Ureter (tissue), 1 donor: Measurements from ENCODE around the gene SPO11. TPM values are rescaled to one million over a fixed set of nuclear protein-coding genes. Genes with fewer than 3 reads are reported as not detected.

Experiments
- DNase-seq: peaks from one replicate; pipeline ENCODE4 v3.0.0-alpha.2; 2020; ENCODE audit warnings: low spot score
- total RNA-seq: library from RNA; stranded (reverse); gene quantifications from one replicate; pipeline ENCODE4 v1.2.4, GENCODE V29; 2023
- donor health status: DM: yes; HTN: yes; CAD: no.

The SPO11 gene
- total RNA-seq, 1 donor from 2014 or later: not detected

- no peak for DNase-seq
Observed at GRCh38 chr20:57310821-57311514, 18.6 kb upstream of the SPO11 start.

DNA sequence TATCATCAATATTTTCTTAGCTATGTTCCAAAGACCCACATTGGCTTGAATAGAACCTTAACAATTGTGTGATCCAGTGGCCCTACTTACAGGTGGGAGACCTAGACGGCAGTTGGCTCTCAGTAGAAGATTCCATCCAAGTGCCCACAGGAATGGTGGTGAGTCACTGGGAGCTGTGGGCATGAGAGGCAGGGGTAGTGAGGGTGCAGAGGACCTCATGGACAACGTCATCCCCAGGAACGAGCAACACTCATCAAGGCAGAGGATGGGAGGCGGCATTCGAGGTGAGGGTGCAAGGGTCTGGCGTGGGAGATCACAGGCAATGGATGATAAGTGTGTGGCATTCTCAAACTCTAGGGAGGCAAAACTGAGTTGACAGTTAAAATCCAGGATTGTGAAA is 17.5 kb upstream of the SPO11 start:
- DNase-seq: no peak

DNA sequence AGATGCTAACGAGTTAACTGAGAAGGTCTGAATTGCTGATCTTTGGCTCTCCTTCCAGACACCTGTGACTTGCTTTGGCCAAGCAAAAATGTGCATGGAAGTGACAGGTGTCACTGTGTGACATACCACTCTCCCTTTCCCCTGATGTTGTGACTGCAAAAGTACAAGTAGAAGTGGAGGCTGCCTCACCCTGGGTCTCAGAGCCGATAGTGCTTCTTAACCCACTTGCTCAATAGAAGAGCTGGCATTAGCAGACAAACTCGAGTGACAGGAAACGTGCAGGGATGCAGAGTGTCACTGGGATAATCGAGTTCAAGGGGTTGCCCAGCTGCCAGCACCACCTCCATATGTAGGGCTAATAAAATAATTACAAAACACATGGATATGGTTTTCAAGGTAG is 16.4 kb upstream of the SPO11 start:
- DNase-seq: no peak

DNA sequence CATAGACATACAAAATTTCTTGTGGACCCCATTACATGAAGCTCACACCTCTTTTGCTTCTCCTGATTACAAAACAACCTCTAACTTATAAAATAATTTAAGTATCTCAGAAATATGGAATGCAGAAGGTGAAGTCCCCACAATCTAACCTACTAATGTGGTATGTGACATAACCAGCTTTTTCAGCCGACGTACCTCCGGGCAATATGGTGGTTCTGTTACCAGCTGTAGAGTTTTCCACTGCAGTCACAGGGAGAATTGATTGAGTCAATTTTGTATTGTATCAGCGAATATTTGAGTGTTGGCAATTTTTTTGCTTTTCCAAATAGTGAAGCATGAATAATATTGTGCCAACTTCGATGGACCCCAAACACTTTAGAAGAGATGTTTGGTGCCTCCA is 15.7 kb upstream of the SPO11 start:
- DNase-seq: no peak

DNA sequence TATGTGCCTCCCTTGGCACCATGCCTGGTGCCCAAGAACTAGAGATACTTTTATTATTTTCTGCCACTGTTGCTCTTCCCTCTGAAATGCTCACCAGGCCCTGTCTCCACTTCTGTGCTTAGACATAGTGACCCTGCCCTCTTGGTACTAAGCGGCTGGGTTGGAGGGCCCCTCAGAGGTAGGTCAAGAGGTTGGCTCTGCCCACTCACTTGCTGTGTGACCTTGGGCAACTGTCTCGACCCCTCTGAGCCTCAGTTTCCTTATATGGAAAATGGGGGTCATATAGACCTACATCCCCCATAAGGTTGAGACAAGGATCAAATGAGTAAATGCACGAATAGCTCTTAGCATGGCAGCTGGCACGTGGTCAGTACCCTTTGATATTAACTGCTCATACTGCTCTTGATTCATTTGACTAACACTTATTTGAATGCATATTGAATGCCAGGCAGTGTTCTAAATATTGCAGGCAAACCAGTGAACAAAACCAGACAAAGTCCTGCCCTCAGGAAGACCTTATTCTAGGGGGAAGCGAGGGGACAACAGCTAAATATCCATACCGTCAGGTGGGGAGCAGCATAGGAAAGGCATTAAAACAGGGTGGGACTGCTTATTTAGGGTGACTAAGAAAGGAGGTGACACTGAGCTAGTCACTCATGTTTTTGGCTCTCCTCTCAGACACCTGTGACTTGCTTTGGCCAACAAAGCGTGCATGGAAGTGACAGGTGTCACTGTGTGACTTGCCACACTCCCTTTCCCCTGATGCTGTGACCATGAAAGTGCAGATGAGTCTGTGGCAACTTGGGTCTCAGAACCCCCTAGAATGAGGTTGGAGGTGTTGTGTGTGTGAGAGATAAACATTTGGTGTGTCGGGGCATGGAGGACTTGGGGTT is 14.3 kb upstream of the SPO11 start:
- DNase-seq: no peak

DNA sequence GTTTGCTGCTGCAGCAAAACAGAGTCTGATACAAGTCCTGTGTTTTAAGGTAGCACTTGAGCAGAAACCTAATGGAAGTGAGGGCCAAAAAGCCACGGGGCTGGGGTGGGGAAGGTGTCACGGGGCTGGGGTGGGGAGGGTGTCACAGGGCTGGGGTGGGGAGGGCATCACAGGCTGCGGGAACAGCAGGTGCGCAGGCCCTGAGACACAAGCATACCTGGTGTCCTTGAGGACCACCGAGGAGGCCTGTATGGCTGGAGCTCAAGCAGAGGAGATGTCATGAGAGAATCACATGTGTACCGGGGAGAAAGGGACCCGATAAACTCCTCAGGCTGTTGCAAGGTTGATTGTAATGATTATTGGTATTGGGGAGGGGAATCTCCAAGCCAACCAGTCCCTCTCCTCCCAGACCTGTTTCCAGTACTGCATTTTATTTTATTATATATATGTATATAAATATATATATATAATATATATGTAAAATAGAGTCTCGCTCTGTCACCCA is 13.6 kb upstream of the SPO11 start:
- no peak for DNase-seq

DNA sequence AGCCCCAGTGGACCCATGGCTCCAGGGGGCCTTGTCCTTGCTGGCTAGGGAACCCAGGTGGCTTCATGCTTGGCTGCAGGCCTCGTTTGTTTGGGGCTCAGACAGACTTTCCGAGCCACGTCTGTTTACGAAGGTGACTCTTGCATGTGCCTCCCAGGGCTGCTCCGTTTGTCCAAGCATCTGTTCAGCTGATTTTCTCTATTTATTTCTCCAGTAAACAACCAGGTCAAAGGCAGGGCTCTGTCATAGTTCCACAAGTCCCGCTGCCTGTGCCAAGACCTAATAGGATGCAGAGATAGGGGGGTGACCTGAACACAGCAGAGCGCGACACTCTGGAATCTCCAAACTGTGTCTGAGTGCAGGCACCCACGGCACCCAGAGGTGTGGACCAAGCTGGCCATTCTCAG is 12.8 kb upstream of the SPO11 start:
- no peak for DNase-seq

GRCh38 chr20:57317316-57317788 is 12.3 kb upstream of the SPO11 start:
- DNase-seq: no peak

DNA sequence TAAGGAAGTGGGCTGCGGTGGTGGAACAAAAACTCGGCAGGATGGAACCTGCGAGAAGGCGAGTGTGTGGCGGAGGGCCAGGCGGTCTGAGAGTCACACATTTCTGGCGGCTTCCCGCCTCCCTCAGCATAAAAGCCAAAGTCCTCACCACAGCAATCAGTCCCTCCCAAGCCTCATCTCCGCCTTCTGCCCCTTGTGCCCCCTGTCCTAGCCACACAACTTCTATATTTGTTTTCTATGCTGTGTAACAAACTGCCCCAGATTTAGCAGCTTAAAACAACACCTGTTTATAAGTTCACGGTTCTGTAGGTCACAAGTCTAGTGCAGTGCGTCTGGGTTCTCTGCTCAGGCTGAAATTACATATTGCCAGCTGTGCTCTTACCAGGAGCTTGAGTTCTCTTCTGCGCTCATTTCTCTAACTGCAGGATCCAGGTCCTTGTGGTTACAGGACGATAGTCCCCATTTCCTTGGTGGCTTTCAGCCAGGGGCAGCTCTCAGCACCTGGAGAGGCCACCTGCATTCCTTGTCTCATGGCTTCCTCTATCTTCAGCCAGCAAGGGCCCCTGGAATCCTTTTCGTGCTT is 11.7 kb upstream of the SPO11 start:
- DNase-seq: no peak

DNA sequence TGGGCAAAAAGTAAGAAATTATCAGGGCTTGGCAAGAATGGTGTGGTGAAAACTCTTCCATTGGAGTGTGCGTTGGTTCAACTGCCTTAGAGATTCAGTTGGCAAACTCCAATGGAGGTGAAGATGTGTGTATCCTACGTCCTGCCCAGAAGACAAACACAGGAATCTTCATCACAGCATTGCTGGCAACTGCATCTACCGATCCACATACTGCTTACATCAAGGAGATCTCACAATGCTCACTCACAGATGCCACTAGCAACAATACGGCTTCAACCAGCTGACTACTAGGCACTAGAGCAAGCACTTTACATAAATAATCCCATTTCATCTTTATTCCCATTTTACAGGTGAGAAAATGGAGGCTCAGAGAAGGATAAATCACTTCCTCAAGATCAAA is 10.0 kb upstream of the SPO11 start:
- DNase-seq: no peak

DNA sequence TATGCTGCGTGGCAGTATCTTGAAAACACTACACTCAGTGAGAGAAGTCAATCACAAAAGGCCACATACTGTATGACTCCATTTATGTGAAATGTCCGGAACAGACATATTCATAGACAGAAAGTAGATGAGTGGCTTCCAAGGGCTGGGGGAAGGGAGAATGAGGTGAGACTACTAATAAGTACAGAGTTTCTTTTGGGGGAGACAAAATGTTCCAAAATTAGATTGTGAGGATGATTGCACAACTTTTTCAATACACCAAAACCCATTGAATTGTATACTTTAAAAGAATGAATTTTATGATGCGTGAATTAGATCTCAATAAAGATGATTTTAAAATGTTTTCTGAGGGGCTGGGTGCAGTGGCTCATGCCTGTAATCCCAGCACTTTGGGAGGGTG is 9.2 kb upstream of the SPO11 start:
- no peak for DNase-seq

DNA sequence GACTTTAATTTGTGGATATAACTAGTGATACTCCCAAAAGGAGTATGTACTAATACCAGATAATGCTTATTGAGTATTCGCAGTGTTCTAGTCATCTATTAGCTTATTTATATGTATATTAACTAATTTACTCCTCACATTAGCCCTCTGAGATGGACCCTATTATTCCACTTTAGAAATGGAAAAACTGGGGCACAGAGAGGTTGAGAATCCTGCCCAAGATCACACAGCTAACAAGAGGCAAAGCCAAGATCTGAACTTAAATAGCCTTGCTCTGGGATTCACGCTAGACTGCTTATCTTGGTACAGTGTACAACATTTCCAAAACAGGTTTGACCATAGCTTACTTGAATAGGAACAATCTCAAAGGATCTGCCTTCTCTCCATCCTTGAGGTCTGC is 8.5 kb upstream of the SPO11 start:
- DNase-seq: no peak

GRCh38 chr20:57322476-57322875 is 7.1 kb upstream of the SPO11 start:
- DNase-seq: no peak

DNA sequence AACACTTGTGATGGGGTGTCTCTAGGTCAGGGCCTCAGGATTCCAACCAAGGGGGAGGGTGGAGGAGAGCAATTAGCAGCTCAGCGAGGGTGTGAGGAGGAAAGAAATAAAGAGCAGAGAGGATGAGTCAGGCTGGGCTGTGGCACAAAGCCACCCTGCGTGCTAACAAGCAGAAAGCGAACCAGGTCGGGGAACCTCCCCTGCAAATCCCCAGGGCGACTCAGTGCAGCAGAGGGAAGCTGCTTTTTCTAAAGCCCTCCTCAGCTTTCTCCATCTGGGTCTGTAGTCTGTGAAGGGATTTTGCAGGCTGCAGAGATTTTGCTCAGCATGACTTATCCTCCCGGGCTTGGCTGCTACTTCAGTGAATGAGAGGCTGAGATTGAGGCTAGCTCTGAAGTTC is 6.6 kb upstream of the SPO11 start:
- DNase-seq: peak; percentile 58

- DNase-seq: no peak
Observed at GRCh38 chr20:57325632-57326356, 3.8 kb upstream of the SPO11 start.

DNA sequence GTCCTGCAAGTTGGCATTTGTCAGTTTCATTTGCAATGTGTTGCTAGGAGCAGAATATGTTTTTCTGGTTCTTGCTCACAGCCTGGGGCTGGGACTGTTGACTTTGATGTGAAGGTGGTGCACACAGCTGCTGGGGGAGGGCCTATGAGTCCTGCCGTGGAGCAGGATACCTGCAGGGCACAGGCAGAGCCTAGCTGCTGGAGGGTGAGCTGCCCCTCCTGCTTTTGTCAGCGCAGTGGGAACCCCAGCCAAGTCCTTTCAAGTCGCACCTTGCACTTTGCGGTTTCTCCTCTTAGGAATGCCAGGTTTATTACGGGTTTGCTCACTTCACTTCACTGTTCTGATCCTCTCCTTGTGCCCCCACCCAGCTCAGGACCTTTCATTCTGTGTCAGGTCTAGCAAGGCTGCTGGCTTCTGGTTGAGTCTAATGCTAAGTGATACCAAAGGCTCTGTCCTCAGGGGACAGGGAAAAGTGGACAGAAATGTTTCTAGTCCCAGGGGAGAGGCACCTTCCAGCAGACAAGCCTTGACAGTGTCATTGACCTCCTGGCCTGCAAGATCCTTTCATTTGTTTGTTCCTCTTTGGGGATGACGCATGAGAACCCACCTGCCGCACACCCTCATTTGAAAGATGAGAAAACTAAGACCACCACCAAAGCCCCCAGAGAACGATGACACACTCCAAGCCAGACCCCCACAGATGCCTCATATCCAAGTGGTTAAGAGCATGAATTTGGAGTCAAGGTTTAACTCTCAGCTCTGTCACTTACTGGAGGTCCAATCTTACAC is 2.7 kb upstream of the SPO11 start:
- no peak for DNase-seq

DNA sequence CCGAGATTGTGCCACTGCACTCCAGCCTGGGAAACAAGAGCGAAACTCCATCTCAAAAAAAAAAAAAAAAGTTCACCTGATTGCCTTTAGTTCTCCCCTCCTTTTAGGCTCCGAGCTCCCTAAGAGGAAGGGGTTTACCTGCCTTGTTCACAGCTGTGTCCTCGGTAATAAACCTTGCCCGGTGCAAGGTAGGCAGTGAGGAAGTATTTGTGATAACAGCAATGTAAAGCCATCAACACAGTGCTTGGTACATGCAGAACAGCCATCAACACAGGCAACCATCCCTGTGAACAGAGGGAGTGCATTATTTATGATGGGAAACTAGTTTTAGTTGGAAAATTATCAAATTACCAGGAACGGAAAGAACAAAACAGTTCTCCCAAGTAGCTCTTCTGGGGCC is 1.8 kb upstream of the SPO11 start:
- DNase-seq: no peak

- no peak for DNase-seq
Observed at GRCh38 chr20:57330998-57331397, 1.4 kb downstream of the SPO11 start.

DNA sequence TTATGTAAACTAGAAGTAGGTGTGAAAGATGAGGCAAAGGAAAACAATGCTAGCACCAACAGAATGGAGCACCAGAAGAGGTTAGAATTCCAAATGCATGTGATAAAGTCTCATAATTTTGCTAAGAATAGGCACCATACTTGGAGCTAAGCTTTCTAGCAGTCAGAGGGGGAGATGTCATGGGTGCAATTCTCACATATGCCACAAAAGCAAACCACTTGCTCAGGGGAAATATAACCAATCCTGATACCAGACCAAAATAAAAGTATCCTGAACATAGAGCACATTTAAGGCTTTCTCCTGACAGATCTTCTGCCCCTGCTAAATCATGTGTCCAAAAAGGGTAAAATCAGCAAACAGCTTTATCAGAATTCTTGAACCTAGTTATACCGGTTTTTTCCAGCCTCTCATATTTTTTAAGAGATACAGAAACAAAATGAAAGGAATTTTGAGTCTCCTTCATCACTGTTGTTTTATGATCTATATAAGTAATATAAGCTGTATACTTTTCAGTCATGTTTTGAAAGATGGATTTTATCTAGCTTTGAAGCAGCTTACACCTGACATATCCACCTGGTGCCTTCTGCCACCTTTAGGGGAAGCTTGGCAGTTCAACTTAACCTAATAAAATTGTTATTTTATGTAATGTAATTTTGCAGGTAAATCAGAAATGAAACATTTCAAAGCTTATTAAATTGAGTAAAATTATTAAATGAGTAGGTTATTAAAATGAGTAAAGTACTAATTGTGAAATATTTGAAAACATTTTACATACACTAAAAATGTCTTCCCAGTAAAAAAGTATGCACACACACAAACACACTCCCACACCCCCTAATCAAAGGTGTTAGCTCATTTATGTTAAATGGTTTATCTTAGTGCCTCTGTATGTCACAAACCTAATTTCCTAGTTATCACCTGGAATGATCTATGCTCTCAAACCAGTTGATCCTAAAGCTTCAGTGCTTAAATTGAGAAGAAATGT is 2.8 kb downstream of the SPO11 start:
- DNase-seq: no peak

GRCh38 chr20:57335392-57335791 is 5.8 kb downstream of the SPO11 start:
- no peak for DNase-seq
